HCT116 (cell line): ENCODE data around the gene FBXO46. TPM values are rescaled to one million over a fixed set of nuclear protein-coding genes. Genes with fewer than 3 reads are reported as not detected.

Source experiments
- ATAC-seq: fragments of 200-7000 bp; cut with Tn5 transposase; 2 replicates; pipeline ENCODE4 v1.9.1; 2020; ENCODE audit warnings: mild to moderate bottlenecking, moderate library complexity
- BruUV-seq: library from RNA; stranded (reverse); fragments of 400-500 nt; replicated peaks from 2 replicates; lab custom pipeline; 2021; lab: Mats Ljungman, UMichigan
- CTCF ChIA-PET: fragments of 300-600 bp; sonication (Branson Sonifier 250); formaldehyde crosslinking; loops from one replicate; lab custom pipeline; 2021; ENCODE audit warnings: antibody characterized with exemption; lab: Charles Lee
- POLR2A ChIA-PET: fragments of 300-600, 350-600 bp; sonication (Branson Sonifier 250); formaldehyde crosslinking; loops from one replicate; lab custom pipeline; 2021; ENCODE audit warnings: antibody characterized with exemption; lab: Charles Lee
- RAD21 ChIA-PET, 2 experiments: fragments of 300-600 bp; sonication (Branson Sonifier 250); formaldehyde crosslinking; loops; one replicate each; lab custom pipeline; 2023; ENCODE audit warnings: low total read pairs in 2 of 2; ENCODE audit not compliant: uncharacterized antibody in 2 of 2, unreplicated experiment in 2 of 2, low non-redundant PET in 1 of 2; lab: Charles Lee
- DNase-seq: peaks from one replicate; pipeline ENCODE4 v3.0.0-alpha.2; 2010; ENCODE audit warnings: low read depth, low spot score
- H2AFZ ChIP-seq: fragments of 200-600 bp; shearing (Covaris generic), sonication (generic); 2 replicates; pipeline ENCODE4 v1.6.1; 2017; ENCODE audit warnings: low read depth, mixed run types, mixed read lengths, antibody characterized with exemption, low read length; ENCODE audit not compliant: poor library complexity, severe bottlenecking
- H3K27ac ChIP-seq: 2 replicates; pipeline ENCODE4 v1.5.1; 2012; ENCODE audit warnings: low read depth, low read length
- H3K27me3 ChIP-seq: fragments of 200-600 bp; sonication (generic); 2 replicates; pipeline ENCODE4 v1.6.1; 2016; ENCODE audit warnings: mixed run types, low read length, mixed read lengths; ENCODE audit not compliant: insufficient read depth
- H3K36me3 ChIP-seq, 2 experiments: fragments of 200-500 bp in 1 of 2; fragments of 200-600 bp in 1 of 2; sonication (Bioruptor generic) in 1 of 2; sonication (generic) in 1 of 2; 2 replicates each; pipeline versions ENCODE4 v1.5.1 to v1.6.1; 2014 to 2016; ENCODE audit warnings: low read length in 2 of 2, inconsistent platforms in 1 of 2, mixed read lengths in 1 of 2, mixed run types in 1 of 2; ENCODE audit not compliant: insufficient read depth in 2 of 2, control insufficient read depth in 1 of 2
- H3K4me1 ChIP-seq, 2 experiments: fragments of 200-600 bp in 1 of 2; sonication (generic) in 1 of 2; 2 replicates each; pipeline versions ENCODE4 v1.5.1 to v1.6.1; 2012 to 2017; ENCODE audit warnings: low read length in 2 of 2, inconsistent platforms in 1 of 2, mild to moderate bottlenecking in 1 of 2, mixed read lengths in 1 of 2, mixed run types in 1 of 2, moderate library complexity in 1 of 2; ENCODE audit not compliant: insufficient read depth in 2 of 2, control insufficient read depth in 1 of 2
- H3K4me2 ChIP-seq: fragments of 200-600 bp; sonication (generic); 2 replicates; pipeline ENCODE4 v1.6.1; 2017; ENCODE audit warnings: mixed run types, low read length, mixed read lengths
- H3K4me3 ChIP-seq, 2 experiments: fragments of 200-600 bp in 1 of 2; sonication (generic) in 1 of 2; replicated peaks in 1 of 2; 2 replicates each; pipeline ENCODE4 v1.5.1; 2011 to 2016; ENCODE audit warnings: low read length in 2 of 2, control low read depth in 1 of 2, low read depth in 1 of 2, mild to moderate bottlenecking in 1 of 2, mixed read lengths in 1 of 2, mixed run types in 1 of 2
- H3K79me2 ChIP-seq: fragments of 200-600 bp; sonication (generic); 2 replicates; pipeline ENCODE4 v1.6.1; 2017; ENCODE audit warnings: mild to moderate bottlenecking, mixed run types, low read length, moderate library complexity, mixed read lengths; ENCODE audit not compliant: insufficient read depth
- H3K9ac ChIP-seq: fragments of 200-600 bp; sonication (generic); 2 replicates; pipeline ENCODE4 v1.6.1; 2016; ENCODE audit warnings: low read length, mixed read lengths
- H3K9me2 ChIP-seq: fragments of 200-600 bp; sonication (generic), shearing (Covaris generic); 2 replicates; pipeline ENCODE4 v1.6.1; 2017; ENCODE audit warnings: mixed run types, mild to moderate bottlenecking, moderate library complexity; ENCODE audit not compliant: insufficient read depth
- H3K9me3 ChIP-seq, 2 experiments: fragments of 200-500 bp in 1 of 2; fragments of 200-600 bp in 1 of 2; sonication (Bioruptor generic) in 1 of 2; sonication (generic) in 1 of 2; 2 replicates each; pipeline ENCODE4 v1.6.1; 2014 to 2017; ENCODE audit warnings: low read length in 2 of 2, mixed read lengths in 2 of 2, inconsistent platforms in 1 of 2, low read depth in 1 of 2, mild to moderate bottlenecking in 1 of 2, mixed run types in 1 of 2, moderate library complexity in 1 of 2; ENCODE audit not compliant: control insufficient read depth in 1 of 2, insufficient read depth in 1 of 2
- H4K20me1 ChIP-seq: fragments of 200-600 bp; sonication (generic), shearing (Covaris generic); 2 replicates; pipeline ENCODE4 v1.6.1; 2017; ENCODE audit warnings: mixed run types, mild to moderate bottlenecking, moderate library complexity; ENCODE audit not compliant: insufficient read depth
- ATF3 ChIP-seq: IDR thresholded peaks from 2 replicates; pipeline ENCODE4 v1.6.1; 2012
- CBX3 ChIP-seq: IDR thresholded peaks from 2 replicates; pipeline ENCODE4 v1.6.1; 2012; ENCODE audit warnings: low read depth
- CEBPB ChIP-seq: IDR thresholded peaks from 2 replicates; pipeline ENCODE4 v1.6.1; 2012; ENCODE audit warnings: low read depth
- EGR1 ChIP-seq: IDR thresholded peaks from 2 replicates; pipeline ENCODE4 v1.6.1; 2012; ENCODE audit warnings: low read depth
- POLR2A ChIP-seq: IDR thresholded peaks from 2 replicates; pipeline ENCODE4 v1.7.0; 2011; ENCODE audit warnings: borderline replicate concordance; ENCODE audit not compliant: insufficient read depth, insufficient read length; ENCODE audit errors: extremely low read depth
- POLR2AphosphoS5 ChIP-seq: IDR thresholded peaks from 2 replicates; pipeline ENCODE4 v1.6.1; 2011; ENCODE audit warnings: mild to moderate bottlenecking, low read depth, low read length, moderate library complexity
- RAD21 ChIP-seq: IDR thresholded peaks from 2 replicates; pipeline ENCODE4 v1.6.1; 2012; ENCODE audit warnings: low read depth, mild to moderate bottlenecking
- REST ChIP-seq: IDR thresholded peaks from 2 replicates; pipeline ENCODE4 v1.6.1; 2012; ENCODE audit warnings: low read depth
- SIN3A ChIP-seq: IDR thresholded peaks from 2 replicates; pipeline ENCODE4 v1.6.1; 2012; ENCODE audit warnings: low read depth
- SRF ChIP-seq: IDR thresholded peaks from 2 replicates; pipeline ENCODE4 v1.6.1; 2012; ENCODE audit warnings: low read depth
- ZFX ChIP-seq: fragments of 450-650 bp; IDR thresholded peaks from 2 replicates; pipeline ENCODE4 v1.6.1; 2017
- ZNF274 ChIP-seq: fragments of 200-500 bp; sonication (Bioruptor generic); IDR thresholded peaks from 2 replicates; pipeline ENCODE4 v1.6.1; 2014; ENCODE audit warnings: mild to moderate bottlenecking, low read depth, low read length, inconsistent platforms
- intact Hi-C: fragments of 100-400 bp; cut with micrococcal nuclease; formaldehyde crosslinking; loops from 2 replicates; pipeline ENCODE4 v1.10.0; 2022
- total RNA-seq: library from RNA; stranded (reverse); gene quantifications from one replicate; pipeline ENCODE4 v1.2.1, GENCODE V29; 2021; ENCODE audit not compliant: unreplicated experiment

Gene FBXO46
- total RNA-seq, 1 experiment from 2014 or later, result 31.7 TPM

GRCh38 chr19:45670670-45671453 is 59.8 kb downstream of the FBXO46 start:
- Histone ChIP-seq H2AFZ (no peak overlapping the region), H3K4me2 (peak overlapping the region; percentile 95), H3K9me2 (no peaks in the 10 kb centered on the region), H3K79me2 (no peaks in the 10 kb centered on the region), H3K27ac (peak overlapping the region; percentile 71), H3K9ac (peak overlapping the region; percentile 91), H3K4me3 (peak overlapping the region; percentile 76 to 85), H3K36me3 (no peaks in the 10 kb centered on the region), H3K27me3 (no peaks in the 10 kb centered on the region), H4K20me1 (no peaks in the 10 kb centered on the region), H3K4me1 (peaks cover 11 to 40% of the 10 kb centered on the region in 2 experiments), H3K9me3 (no peaks in the 10 kb centered on the region)
- ChIA-PET CTCF (interaction anchor here (0.6 to 2.7 kb wide), 13 partner anchors 9 to 243 kb away, joined by 3 to 16 read pairs (median 3); partner anchors contain the start of genes FOXA3, QPCTL and SNRPD2), RAD21 (interaction anchor here in 1 of 2 experiments (0.5 to 1.3 kb wide), 5 partner anchors 25 to 347 kb away, joined by 3 to 5 read pairs (median 3); no protein-coding TSS in a partner anchor), POLR2A (interaction anchor here (0.8 to 1.9 kb wide), 12 partner anchors 10 to 203 kb away, joined by 3 to 24 read pairs (median 5); partner anchors contain the start of genes EML2, FOSB, QPCTL and SNRPD2)
- peak; percentile 81 for ATAC-seq
- DNase-seq, result peak; percentile 93
- TF ChIP-seq ZNF274, result no peak
- peak; percentile 42 for TF ChIP-seq POLR2A
- peak; percentile 86 for TF ChIP-seq POLR2AphosphoS5
- intact Hi-C loops, result no loop called here
- no TSS peak for BruUV-seq

- no peaks in the 10 kb centered on the region for H4K20me1 ChIP-seq
- H3K4me2 ChIP-seq, result peak overlapping the region; percentile 95
- ATAC-seq, result no peak
- no peaks in the 10 kb centered on the region for H3K27me3 ChIP-seq
- H3K4me1 ChIP-seq, result peaks cover 11 to 40% of the 10 kb centered on the region in 2 experiments
- no peaks in the 10 kb centered on the region for H3K9me2 ChIP-seq
- peak overlapping the region; percentile 71 for H3K27ac ChIP-seq
- H3K79me2 ChIP-seq, result no peaks in the 10 kb centered on the region
- CTCF ChIA-PET, result interaction anchor here (1.0 to 3.1 kb wide), 7 partner anchors 9 to 183 kb away, joined by 4 to 17 read pairs (median 5); partner anchors contain the start of genes QPCTL and SNRPD2
- POLR2A ChIA-PET, result interaction anchor here (0.7 to 2.0 kb wide), 8 partner anchors 8 to 243 kb away, joined by 3 to 16 read pairs (median 4); partner anchors contain the start of gene FOSB
- peak overlapping the region; percentile 81 for H2AFZ ChIP-seq
- intact Hi-C loops, result no loop called here
- RAD21 ChIA-PET, result interaction anchor here (0.7 to 1.7 kb wide), 2 partner anchors 16 to 22 kb away, joined by 3 to 8 read pairs; no protein-coding TSS in a partner anchor
- peak overlapping the region; percentile 91 for H3K9ac ChIP-seq
- no peak for DNase-seq
- H3K4me3 ChIP-seq, result peak overlapping the region; percentile 76 to 85
- no peaks in the 10 kb centered on the region for H3K9me3 ChIP-seq
- no peaks in the 10 kb centered on the region for H3K36me3 ChIP-seq
- BruUV-seq, result TSS peak; percentile 16
- TF ChIP-seq ZFX (no peak), RAD21 (no peak), CEBPB (no peak), EGR1 (no peak; the same call in 1 of the 2 replicates), POLR2A (no peak), REST (no peak), SRF (no peak), ATF3 (no peak), POLR2AphosphoS5 (no peak), CBX3 (no peak), SIN3A (no peak; the same call in 1 of the 2 replicates)
Observed at GRCh38 chr19:45668342-45668871, 62.3 kb downstream of the FBXO46 start.
